Measurements from ENCODE around the gene LGI2. TPM values are rescaled to one million over a fixed set of nuclear protein-coding genes. Genes with fewer than 3 reads are reported as not detected.

The LGI2 gene
- total RNA-seq, 5 donors from 2014 or later (not counting 1 experiment from before 2014, with no cell fraction given), result 0.03 TPM; not detected in 4

- no peak overlapping the region for H3K4me3 Mint-ChIP-seq
- peaks cover 0 to 2% of the 10 kb centered on the region in 2 donors for H3K27me3 Mint-ChIP-seq
- DNase-seq (no peak), ATAC-seq (replicated peaks in 1 of 4) (no peak)
- H3K9me3 Mint-ChIP-seq, result peaks cover 4 to 10% (median 6%) of the 10 kb centered on the region in 3 donors
- H3K4me1 ChIP-seq (ENCODE audit: control insufficient read depth in 1 of 2, extremely low read depth in 1 of 2, insufficient read depth in 2 of 2, low read length in 2 of 2), result no peaks in the 10 kb centered on the region
- CTCF ChIA-PET, result no interaction called here
- no peaks in the 10 kb centered on the region for H3K36me3 Mint-ChIP-seq
- peaks cover 0 to 5% of the 10 kb centered on the region in 2 experiments for H3K27me3 ChIP-seq (replicated peaks in 1 of 2; ENCODE audit: control insufficient read depth in 2 of 2, extremely low read depth in 1 of 2, insufficient read depth in 2 of 2, low read length in 1 of 2)
- POLR2A ChIA-PET, result no interaction called here
- no peak overlapping the region for H3K27ac ChIP-seq (ENCODE audit: low read length)
- H3K4me3 ChIP-seq (ENCODE audit: control insufficient read depth in 1 of 2, extremely low read depth in 1 of 2, low read length in 1 of 2), result no peak overlapping the region
- H3K9me3 ChIP-seq, result no peaks in the 10 kb centered on the region
- WGBS (ENCODE audit: insufficient coverage), result 92% methylated on average over 3 of the region's 3 CpGs
- H3K36me3 ChIP-seq (ENCODE audit: control insufficient read depth in 2 of 2, extremely low read depth in 1 of 2, insufficient read depth in 1 of 2, low read length in 1 of 2), result no peaks in the 10 kb centered on the region
- H3K27ac Mint-ChIP-seq, result no peak overlapping the region
- H3K4me1 Mint-ChIP-seq, result no peaks in the 10 kb centered on the region
These were observed 61.8 kb downstream of the LGI2 start for GRCh38 chr4:24968992-24969391.

- no peak overlapping the region for H3K27ac Mint-ChIP-seq
- H3K4me3 Mint-ChIP-seq, result no peak overlapping the region
- peaks cover 0 to 5% of the 10 kb centered on the region in 2 experiments for H3K27me3 ChIP-seq (replicated peaks in 1 of 2; ENCODE audit: control insufficient read depth in 2 of 2, extremely low read depth in 1 of 2, insufficient read depth in 2 of 2, low read length in 1 of 2)
- peaks cover 4 to 10% (median 6%) of the 10 kb centered on the region in 3 donors for H3K9me3 Mint-ChIP-seq
- ATAC-seq (replicated peaks in 1 of 4) (no peak), DNase-seq (no peak)
- H3K27me3 Mint-ChIP-seq, result peaks cover 0 to 2% of the 10 kb centered on the region in 2 donors
- H3K4me1 Mint-ChIP-seq, result no peaks in the 10 kb centered on the region
- POLR2A ChIA-PET, result no interaction called here
- no peak overlapping the region for H3K4me3 ChIP-seq (ENCODE audit: control insufficient read depth in 1 of 2, extremely low read depth in 1 of 2, low read length in 1 of 2)
- H3K4me1 ChIP-seq (ENCODE audit: control insufficient read depth in 1 of 2, extremely low read depth in 1 of 2, insufficient read depth in 2 of 2, low read length in 2 of 2), result no peaks in the 10 kb centered on the region
- 67% methylated on average over 4 of the region's 6 CpGs for WGBS (ENCODE audit: insufficient coverage)
- H3K36me3 ChIP-seq (ENCODE audit: control insufficient read depth in 2 of 2, extremely low read depth in 1 of 2, insufficient read depth in 1 of 2, low read length in 1 of 2), result no peaks in the 10 kb centered on the region
- H3K9me3 ChIP-seq, result no peaks in the 10 kb centered on the region
- CTCF ChIA-PET, result no interaction called here
- H3K27ac ChIP-seq (ENCODE audit: low read length), result no peak overlapping the region
- H3K36me3 Mint-ChIP-seq, result no peaks in the 10 kb centered on the region
These were observed 62.5 kb downstream of the LGI2 start for GRCh38 chr4:24968278-24968677.

- Histone ChIP-seq H3K4me3 (ENCODE audit: control insufficient read depth in 1 of 2, extremely low read depth in 1 of 2, low read length in 1 of 2) (no peak overlapping the region), H3K27ac (ENCODE audit: low read length) (no peak overlapping the region), H3K9me3 (no peaks in the 10 kb centered on the region), H3K36me3 (ENCODE audit: control insufficient read depth in 2 of 2, extremely low read depth in 1 of 2, insufficient read depth in 1 of 2, low read length in 1 of 2) (no peaks in the 10 kb centered on the region), H3K27me3 (replicated peaks in 1 of 2; ENCODE audit: control insufficient read depth in 2 of 2, extremely low read depth in 1 of 2, insufficient read depth in 2 of 2, low read length in 1 of 2) (peaks cover 0 to 5% of the 10 kb centered on the region in 2 experiments), H3K4me1 (ENCODE audit: control insufficient read depth in 1 of 2, extremely low read depth in 1 of 2, insufficient read depth in 2 of 2, low read length in 2 of 2) (no peaks in the 10 kb centered on the region)
- POLR2A ChIA-PET, result no interaction called here
- H3K27ac Mint-ChIP-seq, result no peak overlapping the region
- peaks cover 4 to 10% (median 8%) of the 10 kb centered on the region in 3 donors for H3K9me3 Mint-ChIP-seq
- WGBS (ENCODE audit: insufficient coverage), result 67% methylated on average over 4 of the region's 4 CpGs
- DNase-seq (no peak), ATAC-seq (replicated peaks in 1 of 4) (no peak)
- CTCF ChIA-PET, result no interaction called here
- H3K27me3 Mint-ChIP-seq, result peaks cover 0 to 2% of the 10 kb centered on the region in 2 donors
- H3K4me1 Mint-ChIP-seq, result no peaks in the 10 kb centered on the region
- no peak overlapping the region for H3K4me3 Mint-ChIP-seq
- H3K36me3 Mint-ChIP-seq, result no peaks in the 10 kb centered on the region
These were observed 63.4 kb downstream of the LGI2 start for GRCh38 chr4:24967346-24967745.

GRCh38 chr4:24966076-24966475, 64.7 kb downstream of the LGI2 start:
- DNase-seq (no peak), ATAC-seq (replicated peaks in 1 of 4) (no peak)
- 64% methylated on average over 6 of the region's 7 CpGs for WGBS (ENCODE audit: insufficient coverage)
- no peaks in the 10 kb centered on the region for H3K4me1 Mint-ChIP-seq
- no peak overlapping the region for H3K27ac Mint-ChIP-seq
- no peaks in the 10 kb centered on the region for H3K9me3 ChIP-seq
- H3K27me3 ChIP-seq (replicated peaks in 1 of 2; ENCODE audit: control insufficient read depth in 2 of 2, extremely low read depth in 1 of 2, insufficient read depth in 2 of 2, low read length in 1 of 2), result peaks cover 0 to 5% of the 10 kb centered on the region in 2 experiments
- H3K4me3 ChIP-seq (ENCODE audit: control insufficient read depth in 1 of 2, extremely low read depth in 1 of 2, low read length in 1 of 2), result no peak overlapping the region
- H3K27ac ChIP-seq (ENCODE audit: low read length), result no peak overlapping the region
- H3K27me3 Mint-ChIP-seq, result no peaks in the 10 kb centered on the region
- H3K4me3 Mint-ChIP-seq, result no peak overlapping the region
- H3K4me1 ChIP-seq (ENCODE audit: control insufficient read depth in 1 of 2, extremely low read depth in 1 of 2, insufficient read depth in 2 of 2, low read length in 2 of 2), result no peaks in the 10 kb centered on the region
- ChIA-PET POLR2A (no interaction called here), CTCF (no interaction called here)
- H3K36me3 Mint-ChIP-seq, result no peaks in the 10 kb centered on the region
- H3K36me3 ChIP-seq (ENCODE audit: control insufficient read depth in 2 of 2, extremely low read depth in 1 of 2, insufficient read depth in 1 of 2, low read length in 1 of 2), result no peaks in the 10 kb centered on the region
- peaks cover 4 to 10% (median 8%) of the 10 kb centered on the region in 3 donors for H3K9me3 Mint-ChIP-seq

GRCh38 chr4:24965627-24966026, 65.1 kb downstream of the LGI2 start:
- H3K4me3 Mint-ChIP-seq, result no peak overlapping the region

GRCh38 chr4:24963277-24963676, 67.5 kb downstream of the LGI2 start:
- Histone ChIP-seq H3K4me3 (ENCODE audit: control insufficient read depth in 1 of 2, extremely low read depth in 1 of 2, low read length in 1 of 2) (no peak overlapping the region), H3K27me3 (replicated peaks in 1 of 2; ENCODE audit: control insufficient read depth in 2 of 2, extremely low read depth in 1 of 2, insufficient read depth in 2 of 2, low read length in 1 of 2) (no peaks in the 10 kb centered on the region), H3K9me3 (no peaks in the 10 kb centered on the region), H3K4me1 (ENCODE audit: control insufficient read depth in 1 of 2, extremely low read depth in 1 of 2, insufficient read depth in 2 of 2, low read length in 2 of 2) (no peaks in the 10 kb centered on the region), H3K36me3 (ENCODE audit: control insufficient read depth in 2 of 2, extremely low read depth in 1 of 2, insufficient read depth in 1 of 2, low read length in 1 of 2) (no peaks in the 10 kb centered on the region), H3K27ac (ENCODE audit: low read length) (no peak overlapping the region)
- no peaks in the 10 kb centered on the region for H3K4me1 Mint-ChIP-seq
- H3K4me3 Mint-ChIP-seq, result no peak overlapping the region
- no peak for DNase-seq
- peaks cover 12 to 13% (median 13%) of the 10 kb centered on the region in 3 donors for H3K9me3 Mint-ChIP-seq
- H3K27me3 Mint-ChIP-seq, result peaks cover 3 to 8% of the 10 kb centered on the region in 2 donors
- no peak overlapping the region for H3K27ac Mint-ChIP-seq
- ChIA-PET POLR2A (no interaction called here), CTCF (no interaction called here)
- H3K36me3 Mint-ChIP-seq, result no peaks in the 10 kb centered on the region
- ATAC-seq (replicated peaks in 1 of 4), result no peak
- 70% methylated on average over 1 of the region's 2 CpGs for WGBS (ENCODE audit: insufficient coverage)

More at GRCh38 chr4:24965627-24966026, 65.1 kb downstream of the LGI2 start:
- Mint-ChIP-seq H3K27me3 (no peaks in the 10 kb centered on the region), H3K9me3 (peaks cover 4 to 10% (median 10%) of the 10 kb centered on the region in 3 donors), H3K27ac (no peak overlapping the region), H3K4me1 (no peaks in the 10 kb centered on the region), H3K36me3 (no peaks in the 10 kb centered on the region)
- Histone ChIP-seq H3K9me3 (no peaks in the 10 kb centered on the region), H3K27ac (ENCODE audit: low read length) (no peak overlapping the region), H3K4me3 (ENCODE audit: control insufficient read depth in 1 of 2, extremely low read depth in 1 of 2, low read length in 1 of 2) (no peak overlapping the region), H3K4me1 (ENCODE audit: control insufficient read depth in 1 of 2, extremely low read depth in 1 of 2, insufficient read depth in 2 of 2, low read length in 2 of 2) (no peaks in the 10 kb centered on the region), H3K36me3 (ENCODE audit: control insufficient read depth in 2 of 2, extremely low read depth in 1 of 2, insufficient read depth in 1 of 2, low read length in 1 of 2) (no peaks in the 10 kb centered on the region), H3K27me3 (replicated peaks in 1 of 2; ENCODE audit: control insufficient read depth in 2 of 2, extremely low read depth in 1 of 2, insufficient read depth in 2 of 2, low read length in 1 of 2) (peaks cover 0 to 5% of the 10 kb centered on the region in 2 experiments)
- ChIA-PET POLR2A (no interaction called here), CTCF (no interaction called here)
- ATAC-seq (replicated peaks in 1 of 4), result no peak
- 70% methylated on average over 8 of the region's 9 CpGs for WGBS (ENCODE audit: insufficient coverage)
- DNase-seq, result peak in 2 of 35 experiments; percentile 8 to 20

GRCh38 chr4:24957886-24958285, 72.9 kb downstream of the LGI2 start:
- no peak overlapping the region for H3K4me3 ChIP-seq (ENCODE audit: control insufficient read depth in 1 of 2, extremely low read depth in 1 of 2, low read length in 1 of 2)
- no peaks in the 10 kb centered on the region for H3K9me3 ChIP-seq
- no peaks in the 10 kb centered on the region for H3K36me3 ChIP-seq (ENCODE audit: control insufficient read depth in 2 of 2, extremely low read depth in 1 of 2, insufficient read depth in 1 of 2, low read length in 1 of 2)
- ChIA-PET POLR2A (no interaction called here), CTCF (no interaction called here)
- H3K27ac ChIP-seq (ENCODE audit: low read length), result no peak overlapping the region
- ATAC-seq (replicated peaks in 1 of 4) (no peak), DNase-seq (no peak)
- Mint-ChIP-seq H3K36me3 (no peaks in the 10 kb centered on the region), H3K4me1 (no peaks in the 10 kb centered on the region), H3K27ac (no peak overlapping the region), H3K9me3 (peaks cover 12 to 15% (median 13%) of the 10 kb centered on the region in 3 donors), H3K27me3 (peaks cover 5 to 10% of the 10 kb centered on the region in 2 donors), H3K4me3 (no peak overlapping the region)
- WGBS (ENCODE audit: insufficient coverage), result 72% methylated on average over 2 of the region's 2 CpGs
- H3K27me3 ChIP-seq (replicated peaks in 1 of 2; ENCODE audit: control insufficient read depth in 2 of 2, extremely low read depth in 1 of 2, insufficient read depth in 2 of 2, low read length in 1 of 2), result peaks cover 0 to 4% of the 10 kb centered on the region in 2 experiments
- H3K4me1 ChIP-seq (ENCODE audit: control insufficient read depth in 1 of 2, extremely low read depth in 1 of 2, insufficient read depth in 2 of 2, low read length in 2 of 2), result no peaks in the 10 kb centered on the region

Data from T-cell (primary cell).